Measurements from ENCODE around the gene DCPS. TPM values are rescaled to one million over a fixed set of nuclear protein-coding genes. Genes with fewer than 3 reads are reported as not detected.

DCPS gene
- total RNA-seq, 3 donors from 2014 or later (not counting 1 experiment from before 2014, with no cell fraction given), result 20.1 to 25.8 (median 23.1) TPM

DNA sequence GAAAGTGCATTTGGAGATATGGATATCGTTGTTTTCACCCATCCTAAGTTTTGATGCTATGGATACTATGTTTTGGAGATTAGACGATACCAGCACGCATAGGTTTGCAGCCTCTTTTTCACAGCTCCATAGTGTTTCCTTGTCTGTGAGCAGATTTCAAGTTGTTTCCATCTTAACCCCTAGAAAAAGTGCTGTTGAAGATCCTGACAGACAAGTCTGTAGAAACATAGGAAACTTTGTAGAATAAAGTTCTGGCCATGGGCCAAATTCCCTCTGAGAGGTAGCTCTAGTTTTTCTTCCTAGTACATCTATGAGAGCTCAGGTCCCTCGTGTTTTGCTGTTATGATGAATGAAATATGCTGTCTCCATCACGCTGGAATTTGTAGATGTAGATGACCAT is 84.0 kb downstream of the DCPS start:
- DNase-seq, result no peak
- no peak overlapping the region for H3K27ac ChIP-seq (ENCODE audit: low read length)
- Mint-ChIP-seq H3K4me1 (peaks cover 50 to 57% of the 10 kb centered on the region in 2 donors), H3K36me3 (no peaks in the 10 kb centered on the region), H3K27me3 (ENCODE audit: low read depth in 2 of 2) (no peaks in the 10 kb centered on the region), H3K27ac (peak overlapping the region; percentile 76 to 92), H3K9me3 (no peaks in the 10 kb centered on the region), H3K4me3 (no peak overlapping the region)
- no peak for ATAC-seq
- 58% methylated on average over 4 of the region's 5 CpGs for WGBS (ENCODE audit: insufficient coverage)
- no peaks in the 10 kb centered on the region for H3K27me3 ChIP-seq (ENCODE audit: control insufficient read depth, insufficient read depth, low read length)
- TF ChIP-seq, protein P1, sequence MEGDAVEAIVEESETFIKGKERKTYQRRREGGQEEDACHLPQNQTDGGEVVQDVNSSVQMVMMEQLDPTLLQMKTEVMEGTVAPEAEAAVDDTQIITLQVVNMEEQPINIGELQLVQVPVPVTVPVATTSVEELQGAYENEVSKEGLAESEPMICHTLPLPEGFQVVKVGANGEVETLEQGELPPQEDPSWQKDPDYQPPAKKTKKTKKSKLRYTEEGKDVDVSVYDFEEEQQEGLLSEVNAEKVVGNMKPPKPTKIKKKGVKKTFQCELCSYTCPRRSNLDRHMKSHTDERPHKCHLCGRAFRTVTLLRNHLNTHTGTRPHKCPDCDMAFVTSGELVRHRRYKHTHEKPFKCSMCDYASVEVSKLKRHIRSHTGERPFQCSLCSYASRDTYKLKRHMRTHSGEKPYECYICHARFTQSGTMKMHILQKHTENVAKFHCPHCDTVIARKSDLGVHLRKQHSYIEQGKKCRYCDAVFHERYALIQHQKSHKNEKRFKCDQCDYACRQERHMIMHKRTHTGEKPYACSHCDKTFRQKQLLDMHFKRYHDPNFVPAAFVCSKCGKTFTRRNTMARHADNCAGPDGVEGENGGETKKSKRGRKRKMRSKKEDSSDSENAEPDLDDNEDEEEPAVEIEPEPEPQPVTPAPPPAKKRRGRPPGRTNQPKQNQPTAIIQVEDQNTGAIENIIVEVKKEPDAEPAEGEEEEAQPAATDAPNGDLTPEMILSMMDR (IDR thresholded peaks at IDR 0.05), result no peak
- intact Hi-C loops (cut with micrococcal nuclease), result no loop called here
- no peaks in the 10 kb centered on the region for H3K36me3 ChIP-seq (ENCODE audit: control insufficient read depth, insufficient read depth, low read length)
- H3K9me3 ChIP-seq (ENCODE audit: control insufficient read depth, insufficient read depth, low read length), result no peaks in the 10 kb centered on the region
- H3K4me3 ChIP-seq (ENCODE audit: low read length), result no peak overlapping the region
- peaks cover 37% of the 10 kb centered on the region for H3K4me1 ChIP-seq (ENCODE audit: control insufficient read depth, insufficient read depth, low read length)

DNA sequence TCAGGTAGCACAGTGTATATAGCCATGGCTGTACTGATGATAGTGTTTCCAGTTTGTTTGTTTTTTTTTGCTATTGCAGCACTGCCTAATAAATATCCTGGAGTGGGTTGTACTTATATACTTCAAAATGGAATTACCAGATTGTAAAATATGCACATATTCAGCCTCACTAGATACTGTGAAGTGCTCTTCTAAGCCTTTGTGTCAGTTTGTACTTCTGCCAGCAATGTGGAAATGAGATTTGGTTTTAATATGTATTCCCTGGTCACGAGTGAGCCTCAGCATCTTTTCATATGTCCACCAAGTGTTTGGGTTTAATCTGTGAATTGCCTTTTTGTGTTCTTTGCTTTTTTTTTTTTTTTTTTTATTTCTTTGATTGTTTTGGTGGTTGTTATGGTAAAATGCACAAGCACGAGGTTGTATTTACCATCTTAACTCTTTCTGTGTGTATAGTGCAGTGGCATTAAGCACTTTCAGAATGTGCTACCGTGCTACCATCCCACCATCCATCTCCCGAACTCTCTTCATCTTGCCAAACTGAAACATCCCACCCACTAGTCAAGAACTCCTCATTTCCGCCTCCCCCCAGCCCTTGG is 86.5 kb downstream of the DCPS start:
- Mint-ChIP-seq H3K4me1 (peaks cover 58 to 59% of the 10 kb centered on the region in 2 donors), H3K9me3 (no peaks in the 10 kb centered on the region), H3K27ac (peak overlapping the region; percentile 87 to 91), H3K4me3 (no peak overlapping the region), H3K27me3 (ENCODE audit: low read depth in 2 of 2) (no peaks in the 10 kb centered on the region), H3K36me3 (no peaks in the 10 kb centered on the region)
- H3K36me3 ChIP-seq (ENCODE audit: control insufficient read depth, insufficient read depth, low read length), result no peaks in the 10 kb centered on the region
- intact Hi-C loops (cut with micrococcal nuclease), result no loop called here
- H3K4me3 ChIP-seq (ENCODE audit: low read length), result no peak overlapping the region
- DNase-seq (no peak), ATAC-seq (peak in 1 of 3 donors; percentile 37)
- no peak overlapping the region for H3K27ac ChIP-seq (ENCODE audit: low read length)
- peaks cover 39% of the 10 kb centered on the region for H3K4me1 ChIP-seq (ENCODE audit: control insufficient read depth, insufficient read depth, low read length)
- no peaks in the 10 kb centered on the region for H3K27me3 ChIP-seq (ENCODE audit: control insufficient read depth, insufficient read depth, low read length)
- TF ChIP-seq, protein P1 (IDR thresholded peaks at IDR 0.05), result no peak
- WGBS (ENCODE audit: insufficient coverage), result 86% methylated on average over 4 of the region's 5 CpGs
- H3K9me3 ChIP-seq (ENCODE audit: control insufficient read depth, insufficient read depth, low read length), result no peaks in the 10 kb centered on the region

DNA sequence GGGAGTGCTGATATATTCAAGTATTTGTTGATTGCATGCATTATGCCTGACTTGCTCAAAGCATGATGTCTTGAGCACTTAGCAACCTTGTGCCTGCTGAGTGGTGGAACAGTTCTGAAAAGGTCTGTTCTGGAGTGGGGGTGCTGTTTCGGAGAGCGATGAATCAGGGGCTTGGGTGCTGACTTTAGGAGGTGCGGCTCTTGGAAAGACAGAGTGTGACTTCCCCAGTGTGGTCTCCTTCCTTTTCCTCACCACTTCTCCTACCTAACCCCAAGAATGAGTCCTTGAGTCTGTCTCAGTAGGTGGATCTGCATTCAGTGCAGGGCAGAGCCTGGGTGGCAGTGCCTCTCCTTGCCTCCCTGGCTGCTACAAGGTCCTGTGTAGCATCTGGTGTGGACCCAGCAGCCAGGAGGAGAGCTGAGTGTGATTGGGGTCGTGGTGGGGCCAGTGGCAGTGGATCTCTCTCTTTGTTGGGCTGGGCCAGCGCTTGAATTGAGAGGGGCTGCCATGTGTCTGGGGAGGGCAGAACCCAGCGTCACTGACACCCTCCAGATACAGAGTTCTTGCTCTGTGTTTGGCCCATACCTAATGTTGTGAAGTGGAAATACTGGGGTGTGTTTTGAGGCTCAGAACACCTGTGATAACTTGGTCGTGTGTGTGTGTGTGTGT is 87.6 kb downstream of the DCPS start:
- peak overlapping the region; percentile 87 to 91 for H3K27ac Mint-ChIP-seq
- H3K36me3 Mint-ChIP-seq, result no peaks in the 10 kb centered on the region
- H3K27me3 Mint-ChIP-seq (ENCODE audit: low read depth in 2 of 2), result no peaks in the 10 kb centered on the region
- peaks cover 31% of the 10 kb centered on the region for H3K4me1 ChIP-seq (ENCODE audit: control insufficient read depth, insufficient read depth, low read length)
- H3K9me3 ChIP-seq (ENCODE audit: control insufficient read depth, insufficient read depth, low read length), result no peaks in the 10 kb centered on the region
- no peaks in the 10 kb centered on the region for H3K36me3 ChIP-seq (ENCODE audit: control insufficient read depth, insufficient read depth, low read length)
- no peak overlapping the region for H3K4me3 ChIP-seq (ENCODE audit: low read length)
- intact Hi-C loops (cut with micrococcal nuclease), result no loop called here
- ATAC-seq, result no peak
- TF ChIP-seq, protein P1 (IDR thresholded peaks at IDR 0.05), result no peak
- no peaks in the 10 kb centered on the region for H3K27me3 ChIP-seq (ENCODE audit: control insufficient read depth, insufficient read depth, low read length)
- H3K4me3 Mint-ChIP-seq, result peak overlapping the region; percentile 29
- H3K4me1 Mint-ChIP-seq, result peaks cover 48 to 49% of the 10 kb centered on the region in 2 donors
- H3K9me3 Mint-ChIP-seq, result no peaks in the 10 kb centered on the region
- H3K27ac ChIP-seq (ENCODE audit: low read length), result no peak overlapping the region
- WGBS (ENCODE audit: insufficient coverage), result 75% methylated on average over 6 of the region's 7 CpGs
- no peak for DNase-seq
